Gastroesophageal sphincter (tissue), 4 donors: ENCODE results near the gene HPCA. TPM values are rescaled to one million over a fixed set of nuclear protein-coding genes. Genes with fewer than 3 reads are reported as not detected.
A peak's percentile ranks its signal among the peaks of the same experiment; 100 is the strongest.

Experiments used
- ATAC-seq: fragments of 150-250 bp; one replicate; pipeline ENCODE4 v1.9.1; 2016; ENCODE audit warnings: mild to moderate bottlenecking, moderate library complexity
- H3K27ac ChIP-seq, 4 donors: fragments of 200-600 bp; sonication (generic) in 3 of 4; 1 replicate in 3 of 4; 2 replicates in 1 of 4; pipeline ENCODE4 v1.5.1; 2016 to 2019
- H3K27me3 ChIP-seq: fragments of 200-600 bp; sonication (generic); one replicate; pipeline ENCODE4 v1.5.1; 2019
- H3K36me3 ChIP-seq, 2 donors: fragments of 200-600 bp; sonication (generic); one replicate each; pipeline ENCODE4 v1.5.1; 2019; ENCODE audit warnings: control low read depth in 1 of 2
- H3K4me1 ChIP-seq, 3 donors: fragments of 200-600 bp; sonication (generic); 1 replicate in 2 of 3; 2 replicates in 1 of 3; pipeline ENCODE4 v1.5.1; 2016 to 2019; ENCODE audit warnings: control low read depth in 2 of 3
- H3K4me3 ChIP-seq, 2 donors: fragments of 200-600 bp; sonication (generic); one replicate each; pipeline ENCODE4 v1.5.1; 2019; ENCODE audit warnings: mild to moderate bottlenecking in 1 of 2, moderate library complexity in 1 of 2
- H3K9me3 ChIP-seq, 3 donors: fragments of 200-600 bp; sonication (generic); one replicate each; pipeline ENCODE4 v1.5.1; 2017 to 2019; ENCODE audit warnings: control low read depth in 2 of 3
- CTCF ChIP-seq, 4 experiments: fragments of 200-600 bp in 2 of 4; fragments of 450-650 bp in 2 of 4; sonication (generic) in 1 of 4; IDR thresholded peaks; one replicate each; pipeline ENCODE4 v1.5.1; 2017 to 2019; ENCODE audit warnings: antibody characterized with exemption in 4 of 4, mild to moderate bottlenecking in 2 of 4, moderate library complexity in 2 of 4
- EP300 ChIP-seq: sonication (generic); formaldehyde crosslinking; IDR thresholded peaks from one replicate; pipeline ENCODE4 v1.6.1; 2017; ENCODE audit warnings: antibody characterized with exemption, mild to moderate bottlenecking
- POLR2A ChIP-seq, 2 donors: fragments of 450-650 bp; IDR thresholded peaks; one replicate each; pipeline ENCODE4 v1.6.1; 2017; ENCODE audit warnings: antibody characterized with exemption in 2 of 2, mild to moderate bottlenecking in 2 of 2, moderate library complexity in 1 of 2
- POLR2AphosphoS5 ChIP-seq: sonication (generic); formaldehyde crosslinking; IDR thresholded peaks from one replicate; pipeline ENCODE4 v1.6.1; 2017; ENCODE audit warnings: antibody characterized with exemption
- WGBS, 2 donors: methylation state at CpG; one replicate each; pipeline ENCODE4 v1.1.5; 2018; ENCODE audit warnings: low coverage in 1 of 2; 5-methylcytosine and 5-hydroxymethylcytosine counted together
- total RNA-seq, 4 donors: library from RNA; depleted of rRNA; stranded (reverse); fragments of >200 nt; gene quantifications; one replicate each; pipeline ENCODE4 v1.1.0, GENCODE V29; 2016

The HPCA gene
- total RNA-seq, 4 donors from 2014 or later: 0.58 TPM; not detected in 3

GRCh38 chr1:32874860-32875752 is 11.2 kb upstream of the HPCA start:
- Histone ChIP-seq H3K27ac (no peak overlapping the region), H3K4me3 (no peak overlapping the region), H3K36me3 (no peaks in the 10 kb centered on the region), H3K27me3 (peaks cover 2% of the 10 kb centered on the region), H3K9me3 (no peaks in the 10 kb centered on the region), H3K4me1 (peaks cover 0 to 47% (median 16%) of the 10 kb centered on the region in 3 donors)
- ATAC-seq: no peak
- no peak for TF ChIP-seq POLR2AphosphoS5
- TF ChIP-seq EP300: no peak
- no peak for TF ChIP-seq POLR2A (IDR thresholded peaks at IDR 0.05)
- no peak for TF ChIP-seq CTCF (IDR thresholded peaks at IDR 0.05)
- WGBS, 2 donors: 60 to 65% methylated on average over 4 to 5 of the region's 5 CpGs

- no peak overlapping the region for H3K4me3 ChIP-seq
- no peak overlapping the region for H3K27ac ChIP-seq
- no peaks in the 10 kb centered on the region for H3K27me3 ChIP-seq
- WGBS, 2 donors: 57% methylated on average over 6 of the region's 16 CpGs; no CpG with 5 or more reads in 1 of the 2 donors
- no peaks in the 10 kb centered on the region for H3K36me3 ChIP-seq
- TF ChIP-seq POLR2A (IDR thresholded peaks at IDR 0.05): no peak
- no peak for TF ChIP-seq POLR2AphosphoS5
- TF ChIP-seq CTCF (IDR thresholded peaks at IDR 0.05): peak in 3 of 4 experiments; percentile 61 to 83 (median 70)
- peaks cover 0 to 39% (median 8%) of the 10 kb centered on the region in 3 donors for H3K4me1 ChIP-seq
- no peaks in the 10 kb centered on the region for H3K9me3 ChIP-seq
- no peak for ATAC-seq
These were observed 9.7 kb upstream of the HPCA start for GRCh38 chr1:32876341-32877210.

GRCh38 chr1:32877211-32878110 is 8.8 kb upstream of the HPCA start:
- no peak for ATAC-seq

More at GRCh38 chr1:32877211-32878110, 8.8 kb upstream of the HPCA start:
- H3K4me3 ChIP-seq: no peak overlapping the region
- no peaks in the 10 kb centered on the region for H3K9me3 ChIP-seq
- peaks cover 0 to 39% (median 12%) of the 10 kb centered on the region in 3 donors for H3K4me1 ChIP-seq
- H3K27ac ChIP-seq: no peak overlapping the region
- no peaks in the 10 kb centered on the region for H3K27me3 ChIP-seq
- no peaks in the 10 kb centered on the region for H3K36me3 ChIP-seq
- 58 to 70% methylated on average over 2 to 8 of the region's 13 CpGs for WGBS, 2 donors
- no peak for TF ChIP-seq CTCF (IDR thresholded peaks at IDR 0.05)
- no peak for TF ChIP-seq EP300
- TF ChIP-seq POLR2AphosphoS5: no peak
- TF ChIP-seq POLR2A (IDR thresholded peaks at IDR 0.05): no peak
